ENCODE data around the gene CLEC17A.

DNA sequence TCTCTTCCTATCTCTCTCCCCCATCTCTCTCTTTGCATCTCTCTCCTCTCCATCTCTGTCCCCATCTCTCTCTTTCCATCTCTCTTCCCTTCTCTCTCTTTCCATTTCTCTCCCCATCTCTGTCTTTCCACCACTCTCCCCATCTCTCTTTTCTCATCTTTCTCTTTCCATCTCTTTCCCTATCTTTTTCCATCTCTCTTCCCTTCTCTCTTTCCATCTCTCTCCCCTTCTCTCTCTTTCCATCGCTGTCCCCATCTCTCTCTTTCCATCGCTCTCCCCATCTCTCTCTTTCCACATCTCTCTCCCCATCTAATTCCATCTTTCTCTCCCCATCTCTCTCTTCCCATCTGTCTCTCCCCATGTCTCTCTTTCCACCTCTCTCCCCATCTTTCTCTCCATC, 67.3 kb downstream of the CLEC17A start:
- TF ChIP-seq, protein P1, sequence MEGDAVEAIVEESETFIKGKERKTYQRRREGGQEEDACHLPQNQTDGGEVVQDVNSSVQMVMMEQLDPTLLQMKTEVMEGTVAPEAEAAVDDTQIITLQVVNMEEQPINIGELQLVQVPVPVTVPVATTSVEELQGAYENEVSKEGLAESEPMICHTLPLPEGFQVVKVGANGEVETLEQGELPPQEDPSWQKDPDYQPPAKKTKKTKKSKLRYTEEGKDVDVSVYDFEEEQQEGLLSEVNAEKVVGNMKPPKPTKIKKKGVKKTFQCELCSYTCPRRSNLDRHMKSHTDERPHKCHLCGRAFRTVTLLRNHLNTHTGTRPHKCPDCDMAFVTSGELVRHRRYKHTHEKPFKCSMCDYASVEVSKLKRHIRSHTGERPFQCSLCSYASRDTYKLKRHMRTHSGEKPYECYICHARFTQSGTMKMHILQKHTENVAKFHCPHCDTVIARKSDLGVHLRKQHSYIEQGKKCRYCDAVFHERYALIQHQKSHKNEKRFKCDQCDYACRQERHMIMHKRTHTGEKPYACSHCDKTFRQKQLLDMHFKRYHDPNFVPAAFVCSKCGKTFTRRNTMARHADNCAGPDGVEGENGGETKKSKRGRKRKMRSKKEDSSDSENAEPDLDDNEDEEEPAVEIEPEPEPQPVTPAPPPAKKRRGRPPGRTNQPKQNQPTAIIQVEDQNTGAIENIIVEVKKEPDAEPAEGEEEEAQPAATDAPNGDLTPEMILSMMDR (IDR thresholded peaks at IDR 0.05; ENCODE audit: control extremely low read depth in 1 of 3, insufficient read depth in 1 of 3, low read depth in 1 of 3, low read length in 3 of 3), result no peak
- TF ChIP-seq CEBPB (IDR thresholded peaks at IDR 0.05; ENCODE audit: low read depth, low read length) (no peak), EZH2 (IDR thresholded peaks at IDR 0.05; ENCODE audit: low read depth, low read length, severe bottlenecking) (no peak), TBP (IDR thresholded peaks at IDR 0.05; ENCODE audit: low read depth, low read length) (no peak), CHD1 (IDR thresholded peaks at IDR 0.05; ENCODE audit: low read depth, low read length) (no peak), SP2 (IDR thresholded peaks at IDR 0.05; ENCODE audit: low read length) (no peak), CBX5 (IDR thresholded peaks at IDR 0.05; ENCODE audit: low read depth, low read length) (no peak), POLR2A (IDR thresholded peaks at IDR 0.05; ENCODE audit: control extremely low read depth in 1 of 2, low read depth in 2 of 2, low read length in 2 of 2) (no peak)
- TF ChIP-seq, protein P2, sequence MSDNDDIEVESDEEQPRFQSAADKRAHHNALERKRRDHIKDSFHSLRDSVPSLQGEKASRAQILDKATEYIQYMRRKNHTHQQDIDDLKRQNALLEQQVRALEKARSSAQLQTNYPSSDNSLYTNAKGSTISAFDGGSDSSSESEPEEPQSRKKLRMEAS (IDR thresholded peaks at IDR 0.05), result no peak
- TF ChIP-seq, protein P3, sequence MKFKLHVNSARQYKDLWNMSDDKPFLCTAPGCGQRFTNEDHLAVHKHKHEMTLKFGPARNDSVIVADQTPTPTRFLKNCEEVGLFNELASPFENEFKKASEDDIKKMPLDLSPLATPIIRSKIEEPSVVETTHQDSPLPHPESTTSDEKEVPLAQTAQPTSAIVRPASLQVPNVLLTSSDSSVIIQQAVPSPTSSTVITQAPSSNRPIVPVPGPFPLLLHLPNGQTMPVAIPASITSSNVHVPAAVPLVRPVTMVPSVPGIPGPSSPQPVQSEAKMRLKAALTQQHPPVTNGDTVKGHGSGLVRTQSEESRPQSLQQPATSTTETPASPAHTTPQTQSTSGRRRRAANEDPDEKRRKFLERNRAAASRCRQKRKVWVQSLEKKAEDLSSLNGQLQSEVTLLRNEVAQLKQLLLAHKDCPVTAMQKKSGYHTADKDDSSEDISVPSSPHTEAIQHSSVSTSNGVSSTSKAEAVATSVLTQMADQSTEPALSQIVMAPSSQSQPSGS (IDR thresholded peaks at IDR 0.05; ENCODE audit: low read length), result no peak
